Thyroid gland (tissue), 4 donors: ENCODE results near the gene RBBP4.

ENCODE experiments used
- POLR2A ChIP-seq, 2 donors: fragments of 450-650 bp; IDR thresholded peaks; one replicate each; pipeline ENCODE4 v1.6.1; 2017; ENCODE audit warnings: antibody characterized with exemption in 2 of 2, mild to moderate bottlenecking in 2 of 2, moderate library complexity in 1 of 2
- TF ChIP-seq, protein P1 (sequence below), 6 experiments: fragments of 200-600 bp in 3 of 6; fragments of 450-650 bp in 3 of 6; sonication (generic) in 3 of 6; IDR thresholded peaks; one replicate each; pipeline ENCODE4 v1.5.1; 2016 to 2019; ENCODE audit warnings: antibody characterized with exemption in 6 of 6, mild to moderate bottlenecking in 2 of 6, inconsistent platforms in 1 of 6, moderate library complexity in 1 of 6

DNA sequence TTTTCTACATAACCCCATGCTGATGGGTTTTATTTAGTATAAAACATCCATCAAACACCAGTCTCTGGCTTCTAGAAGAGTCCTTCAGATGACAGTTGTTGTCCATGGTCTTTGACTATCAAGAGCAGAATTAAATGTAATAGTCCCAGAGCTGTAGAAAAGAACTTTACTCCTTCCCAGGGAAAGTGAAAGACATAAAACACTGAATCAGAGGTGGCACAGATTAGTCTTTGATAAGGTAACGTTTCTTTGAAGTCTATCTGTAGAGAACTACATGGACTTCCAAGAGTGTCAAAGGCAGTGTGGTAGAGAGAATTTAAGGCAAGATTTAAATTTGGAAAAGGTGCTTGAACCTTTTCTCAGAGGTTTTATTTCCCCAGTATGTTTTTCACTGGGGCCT, 29.6 kb downstream of the RBBP4 start:
- TF ChIP-seq, protein P1, sequence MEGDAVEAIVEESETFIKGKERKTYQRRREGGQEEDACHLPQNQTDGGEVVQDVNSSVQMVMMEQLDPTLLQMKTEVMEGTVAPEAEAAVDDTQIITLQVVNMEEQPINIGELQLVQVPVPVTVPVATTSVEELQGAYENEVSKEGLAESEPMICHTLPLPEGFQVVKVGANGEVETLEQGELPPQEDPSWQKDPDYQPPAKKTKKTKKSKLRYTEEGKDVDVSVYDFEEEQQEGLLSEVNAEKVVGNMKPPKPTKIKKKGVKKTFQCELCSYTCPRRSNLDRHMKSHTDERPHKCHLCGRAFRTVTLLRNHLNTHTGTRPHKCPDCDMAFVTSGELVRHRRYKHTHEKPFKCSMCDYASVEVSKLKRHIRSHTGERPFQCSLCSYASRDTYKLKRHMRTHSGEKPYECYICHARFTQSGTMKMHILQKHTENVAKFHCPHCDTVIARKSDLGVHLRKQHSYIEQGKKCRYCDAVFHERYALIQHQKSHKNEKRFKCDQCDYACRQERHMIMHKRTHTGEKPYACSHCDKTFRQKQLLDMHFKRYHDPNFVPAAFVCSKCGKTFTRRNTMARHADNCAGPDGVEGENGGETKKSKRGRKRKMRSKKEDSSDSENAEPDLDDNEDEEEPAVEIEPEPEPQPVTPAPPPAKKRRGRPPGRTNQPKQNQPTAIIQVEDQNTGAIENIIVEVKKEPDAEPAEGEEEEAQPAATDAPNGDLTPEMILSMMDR (IDR thresholded peaks at IDR 0.05), result no peak
- no peak for TF ChIP-seq POLR2A (IDR thresholded peaks at IDR 0.05)
